HG03064 (cell line): Measurements from ENCODE around the gene DIPK2B.

Experiments used
- ATAC-seq: cut with Tn5 transposase; IDR thresholded peaks from one replicate; pipeline ENCODE4 v1.9.1; 2021; ENCODE audit warnings: low read depth; ENCODE audit not compliant: unreplicated experiment

DIPK2B gene

GRCh38 chrX:45164995-45165394, 35.7 kb downstream of the DIPK2B start:
- ATAC-seq: no peak

- no peak for ATAC-seq
Observed at GRCh38 chrX:45164021-45164621, 36.6 kb downstream of the DIPK2B start.

GRCh38 chrX:45157647-45158046, 43.0 kb downstream of the DIPK2B start:
- ATAC-seq: no peak

GRCh38 chrX:45154462-45154861, 46.2 kb downstream of the DIPK2B start:
- ATAC-seq: no peak

GRCh38 chrX:45154033-45154360, 46.7 kb downstream of the DIPK2B start:
- no peak for ATAC-seq
